Thyroid gland (tissue), 4 donors: ENCODE measurements around the gene CGN. TPM values are rescaled to one million over a fixed set of nuclear protein-coding genes. Genes with fewer than 3 reads are reported as not detected.

Experiments
- DNase-seq, 2 donors: peaks; one replicate each; pipeline ENCODE4 v3.0.0-alpha.2; 2019
- H3K27ac ChIP-seq, 3 donors: fragments of 200-600 bp; sonication (generic); 1 replicate in 2 of 3; 2 replicates in 1 of 3; pipeline ENCODE4 v1.5.1; 2016 to 2019; ENCODE audit warnings: mild to moderate bottlenecking in 1 of 3, moderate library complexity in 1 of 3
- H3K27me3 ChIP-seq: fragments of 200-600 bp; sonication (generic); one replicate; pipeline ENCODE4 v1.5.1; 2019
- H3K36me3 ChIP-seq, 2 donors: fragments of 200-600 bp; sonication (generic); one replicate each; pipeline ENCODE4 v1.5.1; 2016 to 2019
- H3K4me1 ChIP-seq, 2 donors: fragments of 200-600 bp; sonication (generic); one replicate each; pipeline ENCODE4 v1.5.1; 2017 to 2019
- H3K4me3 ChIP-seq, 3 donors: fragments of 200-600 bp; sonication (generic); replicated peaks in 1 of 3; 1 replicate in 2 of 3; 2 replicates in 1 of 3; pipeline ENCODE4 v1.5.1; 2016; ENCODE audit warnings: mild to moderate bottlenecking in 1 of 3
- H3K9me3 ChIP-seq: fragments of 200-600 bp; sonication (generic); one replicate; pipeline ENCODE4 v1.5.1; 2017
- POLR2A ChIP-seq, 2 donors: fragments of 450-650 bp; IDR thresholded peaks; one replicate each; pipeline ENCODE4 v1.6.1; 2017; ENCODE audit warnings: antibody characterized with exemption in 2 of 2, mild to moderate bottlenecking in 2 of 2, moderate library complexity in 1 of 2
- WGBS, 2 donors: methylation state at CpG; one replicate each; pipeline ENCODE4 v1.1.5; 2017; 5-methylcytosine and 5-hydroxymethylcytosine counted together
- intact Hi-C: fragments of 100-400 bp; cut with DNase I; formaldehyde crosslinking; loops from one replicate; pipeline ENCODE4 v1.15.1; 2023
- microRNA counts, 2 donors: library from miRNA; unstranded; fragments of <30 nt; microRNA quantifications; one replicate each; lab custom pipeline; 2016 to 2017
- microRNA-seq: library from miRNA; unstranded; fragments of <30 nt; microRNA quantifications from one replicate; pipeline ENCODE4, GENCODE V29; 2016
- small RNA-seq: library from RNA; depleted of rRNA; stranded (forward); fragments of <200 nt; gene quantifications from one replicate; pipeline ENCODE3, GENCODE V24; 2016
- total RNA-seq, 4 donors: library from RNA; depleted of rRNA; stranded (reverse); fragments of >200 nt; gene quantifications; one replicate each; pipeline ENCODE4 v1.2.3, GENCODE V29; 2016
- TF ChIP-seq, protein P1 (sequence below), 6 experiments: fragments of 200-600 bp in 3 of 6; fragments of 450-650 bp in 3 of 6; sonication (generic) in 3 of 6; IDR thresholded peaks; one replicate each; pipeline ENCODE4 v1.5.1; 2016 to 2019; ENCODE audit warnings: antibody characterized with exemption in 6 of 6, mild to moderate bottlenecking in 2 of 6, inconsistent platforms in 1 of 6, moderate library complexity in 1 of 6

The CGN gene
- total RNA-seq, 4 donors from 2014 or later, result 7.7 to 14.9 (median 8.7) TPM

DNA sequence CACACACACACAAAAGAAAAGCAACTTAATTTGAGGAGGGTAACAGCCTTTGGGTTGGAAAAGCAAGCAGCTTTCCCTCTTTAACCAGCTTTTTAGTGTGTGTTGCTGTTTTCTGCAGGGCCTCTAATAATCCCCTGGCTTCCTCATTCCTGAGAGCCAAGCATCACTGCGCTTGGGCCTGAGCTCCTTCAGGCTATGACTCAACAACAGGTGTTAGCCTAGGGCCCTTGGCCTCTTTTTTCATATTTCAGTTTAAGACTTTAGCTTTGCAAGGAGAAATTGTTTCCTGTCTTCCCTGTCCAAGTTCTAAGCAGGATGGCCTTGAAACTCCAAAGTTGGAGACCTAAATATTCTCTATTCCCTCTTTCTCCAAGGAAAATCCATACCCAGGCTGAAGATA, 74.4 kb downstream of the CGN start:
- WGBS, 2 donors, result 0% methylated on average over 1 of the region's 1 CpG
- intact Hi-C loops, result loop anchor here (10.0 kb wide), 1 partner anchor 239 kb away; no protein-coding TSS in a partner anchor
- H3K9me3 ChIP-seq, result no peaks in the 10 kb centered on the region
- peaks cover 16 to 31% of the 10 kb centered on the region in 2 donors for H3K4me1 ChIP-seq
- H3K27me3 ChIP-seq, result no peaks in the 10 kb centered on the region
- H3K4me3 ChIP-seq, result no peak overlapping the region
- TF ChIP-seq, protein P1, sequence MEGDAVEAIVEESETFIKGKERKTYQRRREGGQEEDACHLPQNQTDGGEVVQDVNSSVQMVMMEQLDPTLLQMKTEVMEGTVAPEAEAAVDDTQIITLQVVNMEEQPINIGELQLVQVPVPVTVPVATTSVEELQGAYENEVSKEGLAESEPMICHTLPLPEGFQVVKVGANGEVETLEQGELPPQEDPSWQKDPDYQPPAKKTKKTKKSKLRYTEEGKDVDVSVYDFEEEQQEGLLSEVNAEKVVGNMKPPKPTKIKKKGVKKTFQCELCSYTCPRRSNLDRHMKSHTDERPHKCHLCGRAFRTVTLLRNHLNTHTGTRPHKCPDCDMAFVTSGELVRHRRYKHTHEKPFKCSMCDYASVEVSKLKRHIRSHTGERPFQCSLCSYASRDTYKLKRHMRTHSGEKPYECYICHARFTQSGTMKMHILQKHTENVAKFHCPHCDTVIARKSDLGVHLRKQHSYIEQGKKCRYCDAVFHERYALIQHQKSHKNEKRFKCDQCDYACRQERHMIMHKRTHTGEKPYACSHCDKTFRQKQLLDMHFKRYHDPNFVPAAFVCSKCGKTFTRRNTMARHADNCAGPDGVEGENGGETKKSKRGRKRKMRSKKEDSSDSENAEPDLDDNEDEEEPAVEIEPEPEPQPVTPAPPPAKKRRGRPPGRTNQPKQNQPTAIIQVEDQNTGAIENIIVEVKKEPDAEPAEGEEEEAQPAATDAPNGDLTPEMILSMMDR (IDR thresholded peaks at IDR 0.05), result no peak
- no peak for TF ChIP-seq POLR2A (IDR thresholded peaks at IDR 0.05)
- H3K27ac ChIP-seq, result peak overlapping the region; percentile 54 to 77 (median 64)
- H3K36me3 ChIP-seq, result no peaks in the 10 kb centered on the region
- DNase-seq, result peak; percentile 28 to 40

MicroRNA genes within 50 kb of the gene (microRNA counts, 767-probe panel; counts per million panel counts)
- 0 counts per million in 2 donors for microRNA hsa-miR-554 (lab: Ali Mortazavi, UCI)

Small RNAs within 50 kb of the gene (microRNA-seq; reads per million reads assigned to microRNA genes)
- gene MIR554, result not detected

Small RNAs within 50 kb of the gene (small RNA-seq; reads per million reads assigned to genes)
- not detected for gene MIR554
- gene RF00405, result not detected

Other genes starting within 250 kb of the CGN start
- gene ZNF687, start 229.1 kb upstream of the CGN start, total RNA-seq, result 10 to 100 TPM; 24.2 to 38.0 (median 33.7) TPM
- 100 to 1,000 TPM in 3 of 4 donors, 10 to 100 TPM in 1; 93.1 to 110 (median 107) TPM for gene PI4KB, start 184.0 kb upstream of the CGN start, total RNA-seq
- 10 to 100 TPM; 36.0 to 69.9 (median 58.4) TPM for gene RFX5, start 164.1 kb upstream of the CGN start, total RNA-seq
- gene SELENBP1, start 138.7 kb upstream of the CGN start, total RNA-seq, result 100 to 1,000 TPM; 151 to 513 (median 310) TPM
- 100 to 1,000 TPM; 154 to 283 (median 226) TPM for gene PSMB4, start 111.8 kb upstream of the CGN start, total RNA-seq
- gene POGZ, start 51.9 kb upstream of the CGN start, total RNA-seq, result 100 to 1,000 TPM in 1 of 4 donors, 10 to 100 TPM in 3; 66.0 to 103 (median 88.3) TPM
- 1 to 10 TPM; 4.0 to 8.8 (median 5.0) TPM for gene TUFT1, start 28.9 kb downstream of the CGN start, total RNA-seq
- 10 to 100 TPM; 33.8 to 43.4 (median 37.9) TPM for gene SNX27, start 100.7 kb downstream of the CGN start, total RNA-seq
- gene CELF3, start 205.4 kb downstream of the CGN start, total RNA-seq, result 1 to 10 TPM in 1 of 4 donors, not detected in 3; 1.4 TPM
- not detected for gene RIIAD1, start 210.1 kb downstream of the CGN start, total RNA-seq